ENCODE data around the gene SURF2. TPM values are rescaled to one million over a fixed set of nuclear protein-coding genes. Genes with fewer than 3 reads are reported as not detected.

SURF2 gene
- total and polyA plus RNA-seq, 2 experiments from 2014 or later = 6.3 to 23.4 TPM

DNA sequence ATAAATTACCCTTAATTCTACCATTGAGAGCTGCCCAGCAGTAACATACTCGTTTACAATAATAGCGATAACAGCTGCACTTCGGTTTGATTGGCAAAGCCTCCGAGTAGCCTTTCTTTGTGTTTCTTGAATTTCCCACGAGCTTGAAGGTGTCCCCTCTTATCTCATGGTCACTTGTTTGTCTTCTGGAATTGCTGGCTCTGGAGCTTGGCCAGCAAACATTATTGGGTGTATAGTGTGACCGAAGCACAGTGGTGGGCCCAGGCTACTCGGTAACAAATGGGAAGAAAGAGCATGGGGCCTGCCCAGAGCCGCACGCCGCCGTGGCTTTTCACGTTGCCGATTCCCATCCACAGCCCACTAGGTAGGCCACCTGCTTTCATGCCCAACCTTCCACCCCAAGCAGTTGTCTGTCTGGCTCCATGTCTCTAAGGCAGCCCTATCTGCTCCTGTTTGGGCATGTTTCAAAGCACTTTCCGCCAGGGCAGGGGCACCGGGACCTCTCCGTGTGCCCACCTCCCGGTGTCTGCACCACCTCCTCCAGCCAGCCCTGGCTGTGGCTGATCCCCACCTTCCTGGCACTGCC lies 28.5 kb downstream of the SURF2 start:
- 87% methylated on average over 17 of the region's 17 CpGs for WGBS, 2 experiments (ENCODE audit: low coverage in 1 of 2, low lambda C conversion rate in 2 of 2, missing lambda C conversion rate in 2 of 2)
- in situ Hi-C loops (cut with MboI) = no loop called here
- no peak for DNase-seq

DNA sequence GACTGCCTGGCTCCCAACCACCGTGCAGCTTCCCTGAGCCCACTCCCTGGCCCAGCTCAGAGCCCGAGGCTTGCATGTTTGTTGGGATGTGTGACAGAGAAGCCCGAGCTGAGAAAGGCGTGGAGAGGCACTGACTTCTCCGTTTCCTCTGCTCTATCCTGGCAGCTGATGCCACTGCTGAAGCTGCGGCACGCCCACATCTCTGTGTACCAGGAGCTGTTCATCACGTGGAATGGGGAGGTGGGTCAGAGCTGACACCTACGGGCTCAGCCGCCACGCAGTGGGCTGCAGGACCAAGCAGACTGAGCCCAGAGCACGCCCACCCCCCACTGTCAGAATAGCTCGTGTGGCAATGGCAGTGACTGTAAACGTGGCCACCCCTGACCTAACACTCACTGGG lies 29.1 kb downstream of the SURF2 start:
- Histone ChIP-seq H3F3A (ENCODE audit: insufficient read depth) (no peaks in the 10 kb centered on the region), H3K79me2 (ENCODE audit: insufficient read depth) (no peaks in the 10 kb centered on the region), H3K9me2 (ENCODE audit: insufficient read depth) (0 out of 2 replicates have a peak, but pooled peaks cover 5% of the 10 kb centered on the region), H3K36me3 (ENCODE audit: low read depth) (no peaks in the 10 kb centered on the region), H3K4me3 (no peak overlapping the region), H3K9me3 (ENCODE audit: low read depth) (no peaks in the 10 kb centered on the region), H3K27me3 (replicated peaks; ENCODE audit: insufficient read depth) (no peaks in the 10 kb centered on the region), H2AFZ (no peak overlapping the region), H3K4me1 (ENCODE audit: insufficient read depth) (no peaks in the 10 kb centered on the region), H4K20me1 (ENCODE audit: insufficient read depth) (no peaks in the 10 kb centered on the region), H3K27ac (no peak overlapping the region), H3K4me2 (ENCODE audit: unreplicated experiment) (no peak overlapping the region), H3K9ac (no peak overlapping the region)
- in situ Hi-C loops (cut with MboI) = no loop called here
- no peak for TF ChIP-seq EZH2phosphoT487 (IDR thresholded peaks at IDR 0.05; ENCODE audit: insufficient read depth, low read depth)
- no peak for TF ChIP-seq EZH2 (IDR thresholded peaks at IDR 0.05; ENCODE audit: insufficient read depth, poor library complexity, severe bottlenecking)
- no peak for DNase-seq
- WGBS, 2 experiments (ENCODE audit: low coverage in 1 of 2, low lambda C conversion rate in 2 of 2, missing lambda C conversion rate in 2 of 2) = 74 to 83% methylated on average over 14 of the region's 14 CpGs

More for the DNA sequence above, 28.5 kb downstream of the SURF2 start:
- H3K79me2 ChIP-seq (ENCODE audit: insufficient read depth) = no peaks in the 10 kb centered on the region
- H3K4me3 ChIP-seq = no peak overlapping the region
- no peaks in the 10 kb centered on the region for H3K4me1 ChIP-seq (ENCODE audit: insufficient read depth)
- H3K9me2 ChIP-seq (ENCODE audit: insufficient read depth) = 0 out of 2 replicates have a peak, but pooled peaks cover 5% of the 10 kb centered on the region
- TF ChIP-seq EZH2phosphoT487 (IDR thresholded peaks at IDR 0.05; ENCODE audit: insufficient read depth, low read depth) (no peak), EZH2 (IDR thresholded peaks at IDR 0.05; ENCODE audit: insufficient read depth, poor library complexity, severe bottlenecking) (no peak)
- no peak overlapping the region for H2AFZ ChIP-seq
- no peak overlapping the region for H3K9ac ChIP-seq
- H3K9me3 ChIP-seq (ENCODE audit: low read depth) = no peaks in the 10 kb centered on the region
- no peaks in the 10 kb centered on the region for H3K36me3 ChIP-seq (ENCODE audit: low read depth)
- no peaks in the 10 kb centered on the region for H3F3A ChIP-seq (ENCODE audit: insufficient read depth)
- no peak overlapping the region for H3K4me2 ChIP-seq (ENCODE audit: unreplicated experiment)
- H4K20me1 ChIP-seq (ENCODE audit: insufficient read depth) = no peaks in the 10 kb centered on the region
- no peak overlapping the region for H3K27ac ChIP-seq
- H3K27me3 ChIP-seq (replicated peaks; ENCODE audit: insufficient read depth) = no peaks in the 10 kb centered on the region

DNA sequence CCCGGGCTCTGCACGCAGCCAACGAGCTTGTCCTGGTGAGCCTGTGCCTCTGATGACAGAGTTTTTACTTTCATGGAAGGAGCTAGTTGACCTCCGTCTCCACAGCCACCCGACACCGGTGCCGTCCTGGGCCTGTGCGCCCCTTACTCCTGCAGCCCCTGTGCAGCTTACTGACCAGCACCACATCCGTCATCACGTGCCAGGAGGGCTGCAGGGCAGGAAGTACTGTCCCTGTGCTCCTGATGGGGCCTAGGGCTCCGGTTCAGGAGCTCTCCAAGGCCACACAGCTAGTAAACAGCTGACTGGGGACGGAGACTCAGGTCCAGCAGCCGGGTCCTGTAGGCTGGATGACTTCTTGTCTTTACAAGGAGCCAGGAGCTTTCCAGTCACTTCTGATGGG lies 30.0 kb downstream of the SURF2 start:
- Histone ChIP-seq H3K4me1 (ENCODE audit: insufficient read depth) (no peaks in the 10 kb centered on the region), H3F3A (ENCODE audit: insufficient read depth) (no peaks in the 10 kb centered on the region), H3K79me2 (ENCODE audit: insufficient read depth) (no peaks in the 10 kb centered on the region), H3K9me3 (ENCODE audit: low read depth) (no peaks in the 10 kb centered on the region), H3K9ac (no peak overlapping the region), H3K4me3 (no peak overlapping the region), H3K9me2 (ENCODE audit: insufficient read depth) (0 out of 2 replicates have a peak, but pooled peaks cover 5% of the 10 kb centered on the region), H3K36me3 (ENCODE audit: low read depth) (no peaks in the 10 kb centered on the region), H2AFZ (no peak overlapping the region), H4K20me1 (ENCODE audit: insufficient read depth) (no peaks in the 10 kb centered on the region), H3K27ac (no peak overlapping the region), H3K4me2 (ENCODE audit: unreplicated experiment) (no peak overlapping the region), H3K27me3 (replicated peaks; ENCODE audit: insufficient read depth) (no peaks in the 10 kb centered on the region)
- TF ChIP-seq EZH2phosphoT487 (IDR thresholded peaks at IDR 0.05; ENCODE audit: insufficient read depth, low read depth) = no peak
- no peak for DNase-seq
- in situ Hi-C loops (cut with MboI) = no loop called here
- WGBS, 2 experiments (ENCODE audit: low coverage in 1 of 2, low lambda C conversion rate in 2 of 2, missing lambda C conversion rate in 2 of 2) = 76 to 82% methylated on average over 13 of the region's 13 CpGs

DNA sequence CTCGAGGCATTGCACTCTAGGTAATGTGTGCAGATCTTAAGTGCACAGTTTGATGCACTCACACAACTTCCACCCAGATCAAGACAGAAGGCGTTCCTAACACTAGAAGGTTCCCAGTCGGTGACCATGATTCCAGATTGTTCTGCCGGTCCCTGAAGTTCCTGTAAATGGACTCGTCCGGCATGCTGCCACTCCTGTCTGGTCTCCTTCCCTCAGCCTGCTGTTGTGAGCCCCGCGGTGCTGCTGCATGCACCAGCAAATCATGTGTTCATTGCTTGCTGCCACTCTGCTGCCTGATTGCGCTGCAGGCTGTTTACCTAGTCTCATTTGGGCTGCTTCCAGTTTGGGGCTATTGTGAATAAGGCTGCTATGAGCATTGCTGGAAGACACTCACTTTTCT lies 31.3 kb downstream of the SURF2 start:
- no peaks in the 10 kb centered on the region for H3K9me3 ChIP-seq (ENCODE audit: low read depth)
- H3K9me2 ChIP-seq (ENCODE audit: insufficient read depth) = 0 out of 2 replicates have a peak, but pooled peaks cover 1% of the 10 kb centered on the region
- no peaks in the 10 kb centered on the region for H3K4me1 ChIP-seq (ENCODE audit: insufficient read depth)
- H3K4me2 ChIP-seq (ENCODE audit: unreplicated experiment) = no peak overlapping the region
- no peak overlapping the region for H3K9ac ChIP-seq
- H3K27ac ChIP-seq = no peak overlapping the region
- DNase-seq = no peak
- 82 to 83% methylated on average over 9 of the region's 9 CpGs for WGBS, 2 experiments (ENCODE audit: low coverage in 1 of 2, low lambda C conversion rate in 2 of 2, missing lambda C conversion rate in 2 of 2)
- TF ChIP-seq EZH2phosphoT487 (IDR thresholded peaks at IDR 0.05; ENCODE audit: insufficient read depth, low read depth) (no peak), EZH2 (IDR thresholded peaks at IDR 0.05; ENCODE audit: insufficient read depth, poor library complexity, severe bottlenecking) (no peak)
- no peaks in the 10 kb centered on the region for H3K27me3 ChIP-seq (replicated peaks; ENCODE audit: insufficient read depth)
- no peaks in the 10 kb centered on the region for H3K79me2 ChIP-seq (ENCODE audit: insufficient read depth)
- H4K20me1 ChIP-seq (ENCODE audit: insufficient read depth) = no peaks in the 10 kb centered on the region
- no peaks in the 10 kb centered on the region for H3F3A ChIP-seq (ENCODE audit: insufficient read depth)
- in situ Hi-C loops (cut with MboI) = no loop called here
- no peaks in the 10 kb centered on the region for H3K36me3 ChIP-seq (ENCODE audit: low read depth)
- H3K4me3 ChIP-seq = no peak overlapping the region
- H2AFZ ChIP-seq = no peak overlapping the region

Measured in GM23248 (cell line).